Measurements from ENCODE around the gene FLOT1.
"Not testable (repeated sequence)": the region's sequence is repeated elsewhere in the genome, so short reads cannot be mapped to it uniquely, and the experiment has no call there.

The FLOT1 gene

DNA sequence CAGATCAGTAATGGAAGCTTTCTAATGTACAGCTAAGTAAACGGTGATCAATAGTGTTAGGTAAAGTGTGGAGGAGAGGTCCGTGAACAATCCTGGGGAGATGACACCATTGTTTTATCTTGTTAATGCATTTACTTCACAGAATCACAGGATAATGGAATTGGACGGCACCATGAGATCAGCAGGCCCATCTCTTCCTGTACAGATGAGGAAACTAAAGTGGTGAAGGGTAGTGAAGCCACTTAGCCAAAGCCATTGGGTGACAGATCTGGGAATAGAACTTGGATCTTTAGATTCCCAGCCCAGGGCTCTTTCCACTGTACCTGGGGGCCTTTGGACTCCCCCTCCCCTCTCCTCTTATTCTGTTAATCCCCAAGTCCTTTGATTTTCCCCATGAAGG is 28.1 kb upstream of the FLOT1 start:
- H3K36me3 Mint-ChIP-seq: peaks cover 2% of the 10 kb centered on the region
- no peaks in the 10 kb centered on the region for H3K9me3 Mint-ChIP-seq
- H3K27me3 Mint-ChIP-seq: no peaks in the 10 kb centered on the region
- peak overlapping the region; percentile 96 for H3K27ac Mint-ChIP-seq
- peaks cover 74% of the 10 kb centered on the region for H3K4me1 Mint-ChIP-seq
- peak overlapping the region; percentile 6 for H3K4me3 Mint-ChIP-seq

DNA sequence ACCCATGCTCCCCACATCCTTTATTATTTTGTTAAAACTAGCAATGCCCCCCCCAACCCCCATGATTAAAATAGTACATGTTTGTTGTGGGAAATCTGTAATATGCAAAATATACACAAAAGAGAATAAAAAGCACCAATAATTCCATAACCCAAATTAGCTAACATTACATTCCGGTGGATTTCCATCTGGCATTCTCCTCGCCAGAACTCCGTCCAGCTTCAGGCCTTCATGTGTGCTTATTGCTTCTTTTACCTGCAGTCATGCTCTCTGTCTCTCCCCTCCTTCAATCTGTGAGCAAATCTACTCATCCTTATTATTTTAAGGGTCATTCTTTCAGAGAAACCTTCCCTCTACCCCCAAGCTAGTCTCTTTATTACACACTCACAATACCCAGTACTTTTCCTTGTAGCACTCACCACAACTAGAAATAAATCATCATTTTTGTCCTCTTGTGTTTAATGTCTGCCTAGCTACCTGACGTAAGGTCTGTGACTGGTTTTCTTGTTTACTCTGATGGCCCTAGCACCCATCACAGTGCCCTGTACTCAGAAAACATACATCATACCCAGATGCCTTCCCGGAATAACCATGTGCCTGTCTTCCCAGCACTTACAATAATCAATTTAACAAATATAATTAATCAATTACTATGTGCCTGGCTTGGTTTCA is 27.5 kb upstream of the FLOT1 start:
- no peaks in the 10 kb centered on the region for H3K27me3 Mint-ChIP-seq
- H3K4me1 Mint-ChIP-seq: peaks cover 71% of the 10 kb centered on the region
- no peaks in the 10 kb centered on the region for H3K9me3 Mint-ChIP-seq
- peak overlapping the region; percentile 71 for H3K4me3 Mint-ChIP-seq
- peaks cover 2% of the 10 kb centered on the region for H3K36me3 Mint-ChIP-seq
- H3K27ac Mint-ChIP-seq: peak overlapping the region; percentile 96

DNA sequence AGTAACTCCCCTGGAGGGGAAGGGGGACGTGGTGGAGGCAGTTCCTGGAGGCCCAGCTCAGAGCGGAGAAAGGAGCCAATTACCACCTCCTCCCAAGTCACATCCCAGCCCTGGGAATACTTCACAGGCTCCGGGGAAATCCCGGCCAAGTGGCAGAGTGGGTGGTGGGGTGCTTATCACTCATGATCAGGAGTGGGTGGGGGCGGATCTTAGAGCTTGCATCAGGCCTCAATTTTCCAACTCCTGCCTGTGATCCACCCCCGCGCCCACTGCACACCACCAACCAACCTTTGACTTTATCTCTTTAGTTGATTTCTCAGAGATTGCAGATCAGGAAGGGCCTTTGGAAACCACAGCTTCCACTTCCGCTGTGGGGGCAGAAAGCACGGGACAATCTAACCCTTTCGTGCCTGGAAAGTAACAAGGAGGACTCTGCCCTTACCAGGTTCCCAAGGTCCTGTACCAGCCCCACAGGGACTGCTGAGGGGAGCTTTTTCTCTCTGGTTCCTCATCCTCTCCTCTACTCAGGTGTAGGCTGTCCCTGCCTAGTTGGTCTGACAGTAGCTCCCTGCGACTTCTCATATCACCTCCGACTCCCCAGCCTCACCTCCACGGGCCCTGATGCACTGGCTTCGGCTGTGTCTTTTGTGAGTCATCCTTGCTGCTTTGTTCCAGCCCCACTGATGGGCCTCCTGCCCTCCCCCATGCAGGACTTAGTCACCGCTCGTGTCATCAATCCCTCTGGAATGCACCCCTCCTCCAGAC is 26.8 kb upstream of the FLOT1 start:
- Mint-ChIP-seq H3K27ac (peak overlapping the region; percentile 96), H3K4me1 (peaks cover 74% of the 10 kb centered on the region), H3K27me3 (no peaks in the 10 kb centered on the region), H3K36me3 (peaks cover 2% of the 10 kb centered on the region), H3K9me3 (no peaks in the 10 kb centered on the region), H3K4me3 (peak overlapping the region; percentile 71)

DNA sequence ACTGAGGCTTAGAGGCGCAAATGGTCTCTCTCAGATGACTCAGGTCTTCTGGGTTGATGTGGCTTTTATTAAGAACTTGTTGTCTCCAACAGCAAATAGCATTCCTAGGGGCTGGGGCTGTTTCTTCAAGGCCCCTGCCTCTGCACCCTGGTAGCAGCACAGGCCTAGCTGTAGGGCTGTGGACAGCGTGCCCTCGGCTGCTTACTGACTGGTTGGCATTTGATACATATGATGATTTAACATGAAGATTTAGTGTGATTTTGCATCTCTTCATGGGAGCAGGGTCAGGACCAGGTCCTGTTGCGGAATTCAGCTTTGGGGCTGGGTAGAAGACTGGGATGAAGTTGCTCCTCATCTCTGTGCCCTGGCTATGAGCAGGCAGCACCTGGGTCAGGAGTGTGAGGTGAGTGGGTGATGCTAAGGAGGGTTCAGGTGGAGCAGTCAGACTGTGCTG is 26.2 kb upstream of the FLOT1 start:
- H3K27ac Mint-ChIP-seq: peak overlapping the region; percentile 96
- peaks cover 2% of the 10 kb centered on the region for H3K36me3 Mint-ChIP-seq
- H3K4me3 Mint-ChIP-seq: peak overlapping the region; percentile 71
- no peaks in the 10 kb centered on the region for H3K27me3 Mint-ChIP-seq
- H3K4me1 Mint-ChIP-seq: peaks cover 75% of the 10 kb centered on the region
- H3K9me3 Mint-ChIP-seq: no peaks in the 10 kb centered on the region

DNA sequence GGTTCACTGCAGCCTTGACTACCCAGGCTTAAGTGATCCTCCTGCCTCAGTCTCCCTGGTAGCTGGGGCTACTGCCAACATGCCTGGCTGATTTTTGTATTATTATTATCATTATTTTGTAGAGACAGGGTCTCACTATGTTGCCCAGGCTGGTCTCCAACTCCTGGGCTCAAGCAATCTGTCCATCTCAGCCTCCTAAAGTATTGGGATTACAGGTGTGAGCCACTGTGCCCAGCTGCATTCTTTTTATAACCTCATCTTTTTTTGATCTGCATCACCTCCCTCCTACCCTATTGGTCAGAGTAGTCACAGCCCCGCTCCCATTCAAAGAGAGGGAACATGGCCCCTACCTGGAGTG is 25.4 kb upstream of the FLOT1 start:
- H3K4me1 Mint-ChIP-seq: peaks cover 79% of the 10 kb centered on the region
- peak overlapping the region; percentile 96 for H3K27ac Mint-ChIP-seq
- no peaks in the 10 kb centered on the region for H3K9me3 Mint-ChIP-seq
- H3K4me3 Mint-ChIP-seq: peak overlapping the region; percentile 71
- no peaks in the 10 kb centered on the region for H3K27me3 Mint-ChIP-seq
- peaks cover 2% of the 10 kb centered on the region for H3K36me3 Mint-ChIP-seq

DNA sequence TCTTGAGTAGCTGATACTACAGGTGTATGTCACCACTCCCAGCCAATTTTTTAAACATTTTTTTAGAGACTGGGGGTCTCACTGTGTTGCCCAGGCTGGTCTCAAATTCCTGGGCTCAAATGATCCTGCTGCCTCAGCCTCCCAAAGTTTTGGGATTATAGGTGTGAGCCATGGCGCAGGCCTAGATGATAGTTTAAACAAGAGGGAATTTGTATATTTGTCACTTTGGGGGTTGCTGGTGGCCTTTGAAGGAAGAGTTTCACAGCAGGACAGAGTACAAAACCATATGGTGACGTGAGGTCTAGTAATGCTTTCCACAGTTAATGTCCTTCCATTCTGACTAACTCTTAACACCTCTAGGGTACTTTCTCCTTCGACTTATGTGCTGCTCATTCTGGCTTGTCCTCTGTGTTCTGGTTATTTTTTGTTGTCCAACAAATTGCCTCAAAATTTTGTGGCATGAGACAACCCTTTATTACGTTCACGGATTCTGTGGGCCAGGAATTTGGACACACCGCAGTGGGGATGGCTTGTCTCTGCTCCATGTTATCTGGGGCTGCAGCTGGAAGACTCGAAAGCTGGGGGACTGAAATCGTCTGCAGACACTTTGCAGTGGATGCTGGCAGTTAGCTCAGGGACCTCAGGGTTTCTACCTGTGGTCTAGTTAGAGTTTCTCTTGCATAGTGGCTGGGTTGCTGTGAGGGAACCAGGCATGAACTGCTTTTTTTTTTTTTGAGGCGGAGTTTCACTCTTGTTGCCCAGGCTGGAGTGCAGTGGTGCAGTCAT is 24.9 kb upstream of the FLOT1 start:
- Mint-ChIP-seq H3K4me1 (peaks cover 74% of the 10 kb centered on the region), H3K9me3 (no peaks in the 10 kb centered on the region), H3K27ac (peak overlapping the region; percentile 96), H3K36me3 (peaks cover 2% of the 10 kb centered on the region), H3K27me3 (no peaks in the 10 kb centered on the region), H3K4me3 (peak overlapping the region; percentile 65)

DNA sequence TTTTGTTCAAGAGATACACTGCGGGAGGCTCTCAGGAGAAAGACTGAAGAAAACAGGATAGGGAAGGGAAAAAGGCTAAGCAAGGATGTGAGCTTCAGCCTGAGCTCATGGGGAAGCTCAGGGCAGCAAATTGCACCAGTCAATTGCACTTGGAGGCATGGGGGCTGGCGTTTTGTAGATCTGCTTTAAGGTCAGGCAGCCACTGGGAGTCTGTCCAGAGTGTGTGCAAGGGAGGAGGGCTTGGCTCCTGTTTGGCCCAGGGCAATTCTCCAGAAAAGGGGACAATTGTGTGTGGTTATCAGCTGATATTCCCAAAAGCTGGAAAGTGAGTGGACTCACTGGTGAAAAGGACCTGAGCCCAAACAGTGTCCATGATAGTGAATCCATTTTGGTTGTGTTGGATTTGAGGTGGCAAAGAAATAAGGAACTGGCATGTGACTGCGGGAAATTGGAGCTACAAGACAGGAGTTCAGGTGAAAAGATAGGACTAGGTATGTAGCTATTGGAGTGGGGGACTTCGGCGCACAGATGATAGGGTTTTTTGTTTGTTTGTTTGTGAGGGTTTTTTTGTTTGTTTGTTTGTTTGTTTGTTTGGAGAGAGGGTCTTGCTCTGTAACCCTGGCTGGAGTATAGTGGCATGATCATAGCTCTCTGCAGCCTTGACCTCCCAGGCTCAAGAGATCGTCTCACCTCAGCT is 24.1 kb upstream of the FLOT1 start:
- H3K9me3 Mint-ChIP-seq: no peaks in the 10 kb centered on the region
- H3K27me3 Mint-ChIP-seq: no peaks in the 10 kb centered on the region
- peaks cover 72% of the 10 kb centered on the region for H3K4me1 Mint-ChIP-seq
- H3K36me3 Mint-ChIP-seq: no peaks in the 10 kb centered on the region
- peak overlapping the region; percentile 96 for H3K27ac Mint-ChIP-seq
- peak overlapping the region; percentile 2 for H3K4me3 Mint-ChIP-seq

DNA sequence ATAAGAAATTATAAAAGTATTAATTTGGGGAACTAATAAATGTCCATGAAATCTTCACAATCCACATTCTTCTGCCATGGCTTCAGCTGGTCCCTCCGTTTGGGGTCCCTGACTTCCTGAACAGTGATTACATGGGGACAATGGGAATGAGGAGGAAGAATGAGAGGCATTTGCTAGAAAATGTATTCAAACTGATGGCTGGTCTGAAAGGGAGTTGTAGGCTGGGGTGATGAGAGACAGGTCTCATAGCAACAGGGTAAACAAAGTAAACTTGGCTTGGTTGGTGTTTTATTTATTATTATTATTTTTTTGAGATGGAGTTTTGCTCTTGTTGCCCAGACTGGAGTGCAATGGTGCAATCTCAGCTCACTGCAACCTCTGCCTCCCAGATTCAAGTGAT is 23.0 kb upstream of the FLOT1 start:
- not testable (repeated sequence) for H3K27ac Mint-ChIP-seq

DNA sequence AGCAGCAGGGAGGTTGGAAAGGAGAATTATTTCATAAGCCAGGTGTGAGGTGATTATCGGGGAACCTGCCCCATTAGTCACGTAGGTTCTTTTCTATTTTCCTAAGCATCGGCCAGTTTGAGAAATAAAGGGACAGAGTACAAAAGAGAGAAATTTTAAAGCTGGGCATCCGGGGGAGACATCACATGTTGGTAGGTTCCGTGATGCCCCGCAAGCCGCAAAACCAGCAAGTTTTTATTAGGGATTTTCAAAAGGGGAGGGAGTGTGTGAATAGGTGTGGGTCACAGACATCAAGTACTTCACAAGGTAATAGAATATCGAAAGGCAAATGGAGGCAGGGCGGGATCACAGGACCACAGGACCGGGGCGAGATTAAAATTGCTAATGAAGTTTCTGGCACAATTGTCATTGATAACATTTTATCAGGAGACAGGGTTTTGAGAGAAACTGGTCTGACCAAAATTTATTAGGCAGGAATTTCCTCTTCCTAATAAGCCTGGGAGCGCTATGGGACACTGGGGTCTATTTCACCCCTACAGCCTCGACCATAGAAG is 22.1 kb upstream of the FLOT1 start:
- Mint-ChIP-seq H3K27ac (peak overlapping the region; percentile 78), H3K4me1 (peaks cover 56% of the 10 kb centered on the region)
- H3K36me3 Mint-ChIP-seq, H3K4me3 Mint-ChIP-seq, H3K9me3 Mint-ChIP-seq, H3K27me3 Mint-ChIP-seq: not testable (repeated sequence)

More for the DNA sequence above, 23.0 kb upstream of the FLOT1 start:
- H3K9me3 Mint-ChIP-seq, H3K27me3 Mint-ChIP-seq, H3K36me3 Mint-ChIP-seq, H3K4me3 Mint-ChIP-seq: not testable (repeated sequence)
- peaks cover 65% of the 10 kb centered on the region for H3K4me1 Mint-ChIP-seq

DNA sequence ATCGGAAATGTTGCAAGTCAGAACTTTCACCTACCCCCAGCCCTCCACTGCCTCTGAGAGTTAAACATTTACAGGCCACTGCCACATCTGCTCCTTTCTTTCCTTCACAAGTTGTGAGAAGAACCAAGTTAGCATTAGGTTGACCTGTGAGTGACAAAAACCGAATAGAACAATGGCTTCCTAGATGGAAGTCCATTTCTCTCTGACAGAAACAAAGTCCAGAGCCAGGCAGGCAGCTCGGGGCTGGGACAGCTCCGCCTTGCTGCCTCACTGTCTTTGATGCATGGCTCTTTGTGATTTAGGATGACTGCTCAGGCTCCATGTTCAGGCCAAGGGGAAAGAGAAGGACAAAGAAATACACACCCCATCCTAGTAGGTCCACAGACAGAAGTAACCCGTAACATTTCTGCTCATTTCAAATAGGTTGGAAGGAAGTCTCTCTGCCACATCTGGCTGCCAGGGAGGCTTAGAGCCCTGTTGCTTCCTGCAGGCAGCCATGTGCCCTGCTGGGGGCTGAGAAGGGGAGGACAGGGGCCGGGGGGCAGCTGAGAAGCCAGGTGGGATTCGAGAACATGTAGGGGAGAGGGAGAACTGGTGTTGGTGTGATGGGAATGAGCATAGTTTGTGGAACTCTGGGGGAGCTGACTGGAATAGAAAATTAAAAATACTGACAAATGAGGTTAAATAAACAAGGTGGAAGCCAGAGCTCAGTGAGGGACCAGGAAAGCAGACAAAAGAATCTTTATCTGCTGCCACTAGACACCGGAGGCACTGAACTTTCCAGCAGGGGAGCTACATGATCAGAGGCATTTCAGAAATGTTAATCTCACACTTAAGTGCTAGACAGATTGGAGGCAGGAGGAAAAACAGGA is 21.4 kb upstream of the FLOT1 start:
- H3K27ac Mint-ChIP-seq: peak overlapping the region; percentile 78
- H3K36me3 Mint-ChIP-seq: no peaks in the 10 kb centered on the region
- H3K4me3 Mint-ChIP-seq: peak overlapping the region; percentile 28

DNA sequence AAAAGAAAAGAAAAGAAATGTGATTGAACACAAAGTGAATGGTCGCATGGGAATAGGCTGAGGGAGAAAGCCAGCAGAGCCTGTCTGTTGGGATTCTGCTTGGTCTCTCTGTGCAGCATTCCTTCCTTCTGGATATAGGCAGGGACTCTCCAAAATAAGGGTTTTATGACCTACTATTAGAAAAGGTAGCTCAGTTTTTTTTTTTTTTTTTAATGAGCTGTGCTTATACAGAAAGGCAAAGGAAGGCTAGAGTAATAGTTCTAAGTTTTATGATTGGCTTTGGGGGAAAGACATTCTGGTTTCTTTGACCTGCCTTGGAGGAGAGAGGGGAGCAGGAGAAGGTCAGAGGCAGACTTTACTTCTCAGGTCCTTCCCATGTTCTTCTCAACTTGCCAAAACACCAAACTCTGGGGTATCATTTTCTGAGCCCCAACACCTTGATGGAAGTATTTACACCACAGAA is 20.7 kb upstream of the FLOT1 start:
- peaks cover 42% of the 10 kb centered on the region for H3K4me1 Mint-ChIP-seq
- no peaks in the 10 kb centered on the region for H3K36me3 Mint-ChIP-seq
- H3K9me3 Mint-ChIP-seq: no peaks in the 10 kb centered on the region
- H3K27me3 Mint-ChIP-seq: no peaks in the 10 kb centered on the region
- H3K4me3 Mint-ChIP-seq: no peak overlapping the region
- H3K27ac Mint-ChIP-seq: peak overlapping the region; percentile 19

More for the DNA sequence above, 21.4 kb upstream of the FLOT1 start:
- Mint-ChIP-seq H3K27me3 (no peaks in the 10 kb centered on the region), H3K9me3 (no peaks in the 10 kb centered on the region), H3K4me1 (peaks cover 49% of the 10 kb centered on the region)

DNA sequence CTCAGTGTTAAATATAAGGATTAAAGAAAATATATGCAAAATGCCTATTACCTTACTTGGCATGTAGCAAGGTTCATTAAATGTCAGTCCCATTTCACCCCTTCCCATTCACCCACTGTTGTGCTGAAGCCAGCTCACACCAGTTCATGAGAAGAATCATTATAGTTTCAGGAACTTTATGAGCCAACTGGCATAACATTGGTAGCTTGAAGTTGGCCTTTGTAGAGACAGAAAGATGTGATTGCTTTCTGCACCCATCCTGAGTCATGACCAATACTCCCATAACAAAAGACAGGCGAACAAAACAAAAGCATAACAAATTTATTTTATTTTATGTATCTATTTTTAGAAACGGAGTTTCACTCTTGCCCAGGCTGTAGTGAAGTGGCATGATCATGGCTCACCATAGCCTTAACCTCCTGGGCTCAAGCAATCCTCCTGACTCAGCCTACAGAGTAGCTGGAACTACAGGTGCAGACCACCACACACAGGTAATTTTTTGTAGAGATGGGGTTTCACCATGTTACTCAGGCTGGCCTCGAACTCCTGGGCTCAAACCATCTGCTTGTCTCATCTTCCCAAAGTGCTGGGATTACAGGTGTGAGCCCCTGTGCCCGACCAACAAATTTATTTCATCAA is 19.4 kb upstream of the FLOT1 start:
- no peaks in the 10 kb centered on the region for H3K9me3 Mint-ChIP-seq
- no peaks in the 10 kb centered on the region for H3K27me3 Mint-ChIP-seq
- H3K4me1 Mint-ChIP-seq: peaks cover 38% of the 10 kb centered on the region
- H3K4me3 Mint-ChIP-seq: no peak overlapping the region
- H3K27ac Mint-ChIP-seq: no peak overlapping the region
- no peaks in the 10 kb centered on the region for H3K36me3 Mint-ChIP-seq

DNA sequence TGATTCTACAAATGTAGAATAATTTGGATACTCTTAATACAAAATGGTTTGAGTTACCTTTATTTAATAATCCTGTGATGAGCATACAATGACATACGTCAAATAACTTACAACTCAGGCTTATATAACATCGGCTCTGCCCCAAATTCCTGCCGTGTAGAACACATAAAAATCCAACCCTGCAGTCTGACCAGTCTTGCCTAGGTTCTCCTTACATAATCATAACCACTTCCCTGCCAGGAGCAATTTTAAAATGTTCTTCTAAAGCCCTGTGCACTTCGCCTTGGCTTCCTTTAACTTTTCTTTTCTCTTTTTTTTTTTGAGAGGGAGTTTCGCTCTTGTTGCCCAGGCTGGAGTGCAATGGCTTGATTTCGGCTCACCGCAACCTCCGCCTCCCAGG is 18.1 kb upstream of the FLOT1 start:
- Mint-ChIP-seq H3K4me1 (peaks cover 30% of the 10 kb centered on the region), H3K4me3 (no peak overlapping the region)

More for the DNA sequence above, 18.1 kb upstream of the FLOT1 start:
- no peaks in the 10 kb centered on the region for H3K36me3 Mint-ChIP-seq
- H3K9me3 Mint-ChIP-seq: no peaks in the 10 kb centered on the region
- H3K27ac Mint-ChIP-seq: peak overlapping the region; percentile 14
- no peaks in the 10 kb centered on the region for H3K27me3 Mint-ChIP-seq

All from activated naive CD4-positive, alpha-beta T cell treated with anti-CD3 and anti-CD28 coated beads, Interleukin-2, amount 50 U/mL, for 24 hours (primary cell).